ENCODE data around the gene GGA1.

GGA1 gene

GRCh38 chr22:37562049-37562875 is 46.4 kb upstream of the GGA1 start:
- ChIA-PET POLR2A (no interaction called here), CTCF (interaction anchor here (0.6 to 21.7 kb wide), 13 partner anchors 17 to 405 kb away, joined by 3 to 584 read pairs (median 5); partner anchors contain the start of gene LGALS2)
- DNase-seq (ENCODE audit: extremely low spot score), result no peak
- TF ChIP-seq CTCF (IDR thresholded peaks at IDR 0.05; ENCODE audit: control extremely low read depth, extremely low read depth, low read depth, missing control alignments), result no peak

GRCh38 chr22:37563153-37564081 is 45.2 kb upstream of the GGA1 start:
- ChIA-PET CTCF (interaction anchor here (0.6 to 21.7 kb wide), 9 partner anchors 18 to 247 kb away, joined by 3 to 584 read pairs (median 6); partner anchors contain the start of genes GGA1 and LGALS2), POLR2A (interaction anchor here (0.6 kb wide), 1 partner anchor 181 kb away, joined by 5 read pairs; no protein-coding TSS in a partner anchor)
- DNase-seq (ENCODE audit: extremely low spot score), result no peak
- TF ChIP-seq CTCF (IDR thresholded peaks at IDR 0.05; ENCODE audit: control extremely low read depth, extremely low read depth, low read depth, missing control alignments), result no peak

- DNase-seq (ENCODE audit: extremely low spot score), result no peak
- ChIA-PET CTCF (interaction anchor here (0.6 to 21.7 kb wide), 8 partner anchors 19 to 396 kb away, joined by 3 to 584 read pairs (median 4); partner anchors contain the start of genes GGA1 and LGALS2), POLR2A (interaction anchor here (0.6 kb wide), 1 partner anchor 182 kb away, joined by 5 read pairs; no protein-coding TSS in a partner anchor)
Observed at GRCh38 chr22:37564111-37564711, 44.4 kb upstream of the GGA1 start.

GRCh38 chr22:37565830-37566229 is 42.8 kb upstream of the GGA1 start:
- no peak for TF ChIP-seq CTCF (IDR thresholded peaks at IDR 0.05; ENCODE audit: control extremely low read depth, extremely low read depth, low read depth, missing control alignments)
- CTCF ChIA-PET, result interaction anchor here (1.2 to 21.7 kb wide), 18 partner anchors 9 to 400 kb away, joined by 3 to 584 read pairs (median 12); partner anchors contain the start of genes GGA1, LGALS2 and MFNG
- POLR2A ChIA-PET, result no interaction called here
- no peak for DNase-seq (ENCODE audit: extremely low spot score)

More at GRCh38 chr22:37564111-37564711, 44.4 kb upstream of the GGA1 start:
- no peak for TF ChIP-seq CTCF (IDR thresholded peaks at IDR 0.05; ENCODE audit: control extremely low read depth, extremely low read depth, low read depth, missing control alignments)

GRCh38 chr22:37566329-37566837 is 42.3 kb upstream of the GGA1 start:
- DNase-seq (ENCODE audit: extremely low spot score), result peak; percentile 60
- TF ChIP-seq CTCF (IDR thresholded peaks at IDR 0.05; ENCODE audit: control extremely low read depth, extremely low read depth, low read depth, missing control alignments), result no peak
- CTCF ChIA-PET, result interaction anchor here (1.1 to 21.7 kb wide), 24 partner anchors 10 to 399 kb away, joined by 3 to 584 read pairs (median 8); partner anchors contain the start of genes GGA1, LGALS2 and MFNG
- POLR2A ChIA-PET, result no interaction called here
